ENCODE measurements around the gene OR1F1. TPM values are rescaled to one million over a fixed set of nuclear protein-coding genes. Genes with fewer than 3 reads are reported as not detected.

The OR1F1 gene
- total and polyA plus RNA-seq, 9 of the 15 experiments (the other 6 are each of a cell fraction or from before 2014, with no cell fraction given): 0.15 to 0.61 (median 0.35) TPM; not detected in 3

GRCh38 chr16:3223913-3224515 is 36.0 kb downstream of the OR1F1 start (continued):
- TF ChIP-seq, protein P1, sequence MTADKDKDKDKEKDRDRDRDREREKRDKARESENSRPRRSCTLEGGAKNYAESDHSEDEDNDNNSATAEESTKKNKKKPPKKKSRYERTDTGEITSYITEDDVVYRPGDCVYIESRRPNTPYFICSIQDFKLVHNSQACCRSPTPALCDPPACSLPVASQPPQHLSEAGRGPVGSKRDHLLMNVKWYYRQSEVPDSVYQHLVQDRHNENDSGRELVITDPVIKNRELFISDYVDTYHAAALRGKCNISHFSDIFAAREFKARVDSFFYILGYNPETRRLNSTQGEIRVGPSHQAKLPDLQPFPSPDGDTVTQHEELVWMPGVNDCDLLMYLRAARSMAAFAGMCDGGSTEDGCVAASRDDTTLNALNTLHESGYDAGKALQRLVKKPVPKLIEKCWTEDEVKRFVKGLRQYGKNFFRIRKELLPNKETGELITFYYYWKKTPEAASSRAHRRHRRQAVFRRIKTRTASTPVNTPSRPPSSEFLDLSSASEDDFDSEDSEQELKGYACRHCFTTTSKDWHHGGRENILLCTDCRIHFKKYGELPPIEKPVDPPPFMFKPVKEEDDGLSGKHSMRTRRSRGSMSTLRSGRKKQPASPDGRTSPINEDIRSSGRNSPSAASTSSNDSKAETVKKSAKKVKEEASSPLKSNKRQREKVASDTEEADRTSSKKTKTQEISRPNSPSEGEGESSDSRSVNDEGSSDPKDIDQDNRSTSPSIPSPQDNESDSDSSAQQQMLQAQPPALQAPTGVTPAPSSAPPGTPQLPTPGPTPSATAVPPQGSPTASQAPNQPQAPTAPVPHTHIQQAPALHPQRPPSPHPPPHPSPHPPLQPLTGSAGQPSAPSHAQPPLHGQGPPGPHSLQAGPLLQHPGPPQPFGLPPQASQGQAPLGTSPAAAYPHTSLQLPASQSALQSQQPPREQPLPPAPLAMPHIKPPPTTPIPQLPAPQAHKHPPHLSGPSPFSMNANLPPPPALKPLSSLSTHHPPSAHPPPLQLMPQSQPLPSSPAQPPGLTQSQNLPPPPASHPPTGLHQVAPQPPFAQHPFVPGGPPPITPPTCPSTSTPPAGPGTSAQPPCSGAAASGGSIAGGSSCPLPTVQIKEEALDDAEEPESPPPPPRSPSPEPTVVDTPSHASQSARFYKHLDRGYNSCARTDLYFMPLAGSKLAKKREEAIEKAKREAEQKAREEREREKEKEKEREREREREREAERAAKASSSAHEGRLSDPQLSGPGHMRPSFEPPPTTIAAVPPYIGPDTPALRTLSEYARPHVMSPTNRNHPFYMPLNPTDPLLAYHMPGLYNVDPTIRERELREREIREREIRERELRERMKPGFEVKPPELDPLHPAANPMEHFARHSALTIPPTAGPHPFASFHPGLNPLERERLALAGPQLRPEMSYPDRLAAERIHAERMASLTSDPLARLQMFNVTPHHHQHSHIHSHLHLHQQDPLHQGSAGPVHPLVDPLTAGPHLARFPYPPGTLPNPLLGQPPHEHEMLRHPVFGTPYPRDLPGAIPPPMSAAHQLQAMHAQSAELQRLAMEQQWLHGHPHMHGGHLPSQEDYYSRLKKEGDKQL (CRISPR knock-in tag; IDR thresholded peaks at IDR 0.05; ENCODE audit: borderline replicate concordance): no peak
- TF ChIP-seq ZNF280A (IDR thresholded peaks at IDR 0.05; ENCODE audit: low read depth, partially characterized antibody): peak; percentile 97
- no peak for TF ChIP-seq ZNF316 (IDR thresholded peaks at IDR 0.05)
- TF ChIP-seq ZNF507 (tag; conservative IDR thresholded peaks at IDR 0.05): peak; percentile 30; the same call in 1 of the 2 replicates
- TF ChIP-seq SMAD4 (CRISPR knock-in tag; conservative IDR thresholded peaks at IDR 0.05): 0 out of 2 replicates have a peak, but pooled peaks have one; percentile 33
- peak; percentile 64 for TF ChIP-seq ZBTB40 (IDR thresholded peaks at IDR 0.05)
- no peak for TF ChIP-seq ZBTB40 (CRISPR knock-in tag; IDR thresholded peaks at IDR 0.05)
- TF ChIP-seq GATAD2A (IDR thresholded peaks at IDR 0.05): no peak
- peak in 1 of 2 experiments; percentile 95; a peak in 2 of 3 replicates for TF ChIP-seq CBX3 (IDR thresholded peaks at IDR 0.05; ENCODE audit: borderline replicate concordance in 1 of 2, low read length in 2 of 2)
- 0 out of 2 replicates have a peak, but pooled peaks have one; percentile 67 for TF ChIP-seq HDAC6 (IDR thresholded peaks at IDR 0.05; ENCODE audit: low read depth, low read length)
- TF ChIP-seq FOXK2 (conservative IDR thresholded peaks at IDR 0.05 in 1 of 2, IDR thresholded peaks at IDR 0.05 in 1 of 2; ENCODE audit: low read depth in 2 of 2): no peak
